GM21515 (cell line): ENCODE measurements around the gene RFC4.
"Not testable (repeated sequence)": the region's sequence is repeated elsewhere in the genome, so short reads cannot be mapped to it uniquely, and the experiment has no call there.

ENCODE experiments used
- ATAC-seq: cut with Tn5 transposase; IDR thresholded peaks from one replicate; pipeline ENCODE4 v1.9.1; 2021; ENCODE audit not compliant: unreplicated experiment

The RFC4 gene

DNA sequence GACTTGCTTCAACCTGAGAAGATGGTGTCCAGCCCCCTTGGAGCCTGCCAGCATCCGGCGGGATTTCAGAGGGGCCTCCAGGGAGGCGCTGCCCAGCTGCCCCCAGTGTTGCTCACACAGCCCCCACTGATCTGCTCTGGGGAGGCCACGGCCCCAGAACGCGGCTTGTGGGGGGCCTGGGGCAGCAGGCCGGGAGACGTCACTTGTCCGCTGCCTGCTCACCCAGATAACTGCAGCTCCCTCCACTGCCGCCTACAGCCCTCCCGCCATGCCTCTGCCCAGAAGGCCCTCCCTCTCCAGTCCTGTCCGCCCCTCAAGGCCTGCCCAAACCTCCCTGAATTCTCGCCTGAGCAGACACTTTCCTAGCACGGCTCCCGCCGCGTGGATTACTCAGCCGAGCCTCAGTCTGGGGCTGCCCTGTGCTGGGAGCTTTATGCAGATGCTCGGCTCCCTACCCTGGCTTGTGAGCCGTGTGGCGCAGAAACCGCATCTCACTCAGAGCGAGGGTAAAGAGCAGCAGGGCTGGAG, 19.1 kb upstream of the RFC4 start:
- no peak for ATAC-seq

DNA sequence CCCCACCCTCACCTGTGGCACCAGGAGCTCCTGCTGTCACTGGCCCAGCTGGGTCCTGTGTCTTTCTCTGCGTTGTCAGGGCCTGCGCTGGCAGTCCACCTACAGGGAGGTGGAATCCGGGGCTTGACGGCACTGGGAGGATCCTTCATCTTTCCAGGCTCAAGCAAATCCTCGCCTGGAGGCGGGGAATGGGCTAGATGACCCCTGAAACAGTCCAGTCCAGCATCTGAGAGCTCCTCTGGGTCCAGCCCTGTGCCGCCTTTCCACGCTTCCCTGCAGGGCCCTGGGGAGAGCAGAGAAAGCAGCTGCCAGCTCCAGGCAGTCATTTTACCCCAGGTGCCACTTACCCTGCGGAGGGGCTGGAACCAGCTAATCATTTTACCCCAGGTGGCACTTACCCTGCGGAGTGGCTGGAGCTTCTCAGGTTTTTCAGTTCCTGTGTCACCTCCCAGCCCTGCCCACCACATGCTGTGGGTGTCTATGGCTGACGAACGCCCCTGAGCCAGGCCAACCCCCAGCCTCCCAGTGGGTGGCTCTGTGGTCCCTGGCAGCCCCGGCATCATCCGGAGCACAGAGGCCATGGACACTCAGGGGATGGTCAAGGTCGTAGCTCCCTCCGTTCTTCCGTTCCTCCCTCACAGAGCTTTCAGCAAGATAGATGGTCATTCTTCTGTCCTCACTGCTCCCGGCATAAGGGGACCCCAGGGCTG, 18.3 kb upstream of the RFC4 start:
- no peak for ATAC-seq

DNA sequence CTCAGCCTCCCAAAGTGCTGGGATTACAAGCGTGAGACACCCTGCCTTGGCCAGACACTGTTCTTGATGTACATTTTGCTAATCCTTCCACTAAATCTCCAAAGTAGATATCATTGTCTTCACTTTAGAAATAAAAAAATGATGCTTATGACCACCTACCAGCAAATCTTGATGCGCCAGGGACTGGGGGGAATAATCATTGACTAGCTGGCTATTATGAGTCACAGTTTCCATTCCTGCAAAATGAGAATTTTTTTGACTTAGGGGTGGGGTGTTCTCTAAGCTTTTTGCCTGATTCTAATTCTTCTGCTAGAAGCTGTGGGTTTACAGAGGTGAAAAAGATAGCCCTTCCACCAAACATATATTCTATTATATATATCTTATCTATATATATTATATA, 17.1 kb upstream of the RFC4 start:
- ATAC-seq, result no peak

DNA sequence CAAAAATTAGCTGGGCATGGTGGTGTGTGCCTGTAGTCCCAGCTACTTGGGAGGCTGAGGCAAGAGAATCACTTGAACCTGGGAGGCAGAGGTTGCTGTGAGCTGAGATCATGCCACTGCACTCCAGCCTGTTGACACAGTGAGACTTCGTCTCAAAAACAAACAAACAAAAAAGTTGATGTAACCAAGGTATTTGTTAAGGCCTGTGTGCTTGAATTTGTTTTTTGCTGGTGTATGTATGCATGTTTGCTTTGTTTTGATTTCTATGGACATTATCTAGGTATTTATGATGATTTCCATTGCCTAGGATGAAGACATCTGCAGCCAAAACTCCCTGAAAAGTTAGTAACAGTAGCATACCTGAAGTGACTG, 16.1 kb upstream of the RFC4 start:
- not testable (repeated sequence) for ATAC-seq

DNA sequence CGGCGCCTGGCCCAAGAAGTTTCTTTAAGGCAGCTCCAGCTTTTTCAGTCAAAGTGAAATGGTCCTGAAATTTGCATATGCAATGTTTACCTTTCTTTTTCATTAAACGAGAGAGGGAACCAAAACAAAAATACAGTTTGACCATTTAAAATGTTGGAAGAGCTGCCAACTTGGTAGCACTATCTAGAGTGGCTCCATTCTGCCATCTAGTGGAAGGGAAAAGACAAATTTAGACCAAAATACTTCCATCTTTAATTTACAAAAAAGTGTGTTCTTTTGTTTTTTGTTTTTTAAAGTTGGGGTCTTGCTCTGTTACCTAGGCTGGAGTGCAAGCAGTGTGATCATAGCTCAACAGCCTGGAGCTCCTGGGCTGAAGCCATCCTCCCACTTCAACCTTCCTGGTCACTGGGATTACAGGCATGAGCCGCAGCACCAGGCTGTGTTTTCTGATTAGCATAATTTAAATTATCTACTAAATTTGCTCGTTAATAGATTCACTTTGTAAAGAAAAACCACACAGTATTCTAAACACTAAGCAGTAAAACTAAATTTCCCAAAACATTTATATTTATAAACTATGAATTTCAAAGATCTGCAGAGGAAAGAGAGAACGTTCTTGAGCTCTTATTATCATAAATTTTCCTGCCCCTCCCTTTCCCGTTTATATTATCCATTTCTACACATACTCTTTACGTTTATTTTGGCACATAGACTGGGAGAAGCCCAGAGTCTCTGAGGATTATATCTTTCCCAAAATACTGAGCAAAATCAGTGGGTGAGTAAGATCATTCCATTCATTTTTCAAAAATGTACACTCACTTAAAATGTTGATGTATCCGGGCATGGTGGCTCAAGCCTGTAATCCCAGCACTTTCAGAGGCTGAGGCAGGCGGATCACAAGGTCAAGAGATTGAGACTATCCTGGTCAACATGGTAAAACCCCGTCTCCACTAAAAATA, 15.4 kb upstream of the RFC4 start:
- no peak for ATAC-seq

DNA sequence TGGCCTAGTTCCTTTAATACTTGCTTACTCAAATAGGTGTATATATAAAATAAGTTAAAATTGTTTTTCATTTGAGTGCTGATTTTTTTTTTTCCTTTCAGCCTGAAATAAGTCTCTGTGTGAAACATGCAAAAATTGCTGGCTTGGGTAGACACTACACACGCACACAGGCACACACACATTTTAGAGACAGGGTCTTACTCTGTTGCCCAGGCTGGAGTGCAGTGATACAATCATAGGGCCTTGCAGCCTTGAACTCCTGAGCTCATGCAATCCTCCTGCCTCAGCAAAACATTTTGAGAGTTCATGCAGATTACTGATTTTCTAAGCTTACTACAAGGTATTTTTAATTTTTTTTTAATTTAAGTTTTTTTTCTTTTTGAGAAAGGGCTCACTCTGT, 12.7 kb upstream of the RFC4 start:
- ATAC-seq, result no peak

DNA sequence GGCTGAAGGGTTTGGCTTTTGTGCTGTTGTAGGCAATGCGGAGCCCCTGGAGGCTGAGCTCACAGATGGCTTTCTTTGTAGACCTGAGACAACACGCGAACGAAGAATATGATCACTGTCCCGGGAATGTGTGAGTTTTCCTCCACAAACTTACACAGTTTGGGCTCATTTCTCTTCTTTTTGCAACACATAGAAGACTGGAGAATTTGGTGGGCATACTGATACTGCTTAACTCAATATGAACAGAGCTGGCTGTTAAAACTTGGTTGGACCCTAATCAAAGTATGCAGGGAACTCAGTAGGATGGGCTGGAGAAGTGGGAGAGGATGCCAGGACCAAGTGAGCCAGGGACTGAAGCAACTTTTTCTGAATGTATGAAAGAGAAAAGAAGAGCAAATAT, 12.2 kb upstream of the RFC4 start:
- ATAC-seq, result no peak

DNA sequence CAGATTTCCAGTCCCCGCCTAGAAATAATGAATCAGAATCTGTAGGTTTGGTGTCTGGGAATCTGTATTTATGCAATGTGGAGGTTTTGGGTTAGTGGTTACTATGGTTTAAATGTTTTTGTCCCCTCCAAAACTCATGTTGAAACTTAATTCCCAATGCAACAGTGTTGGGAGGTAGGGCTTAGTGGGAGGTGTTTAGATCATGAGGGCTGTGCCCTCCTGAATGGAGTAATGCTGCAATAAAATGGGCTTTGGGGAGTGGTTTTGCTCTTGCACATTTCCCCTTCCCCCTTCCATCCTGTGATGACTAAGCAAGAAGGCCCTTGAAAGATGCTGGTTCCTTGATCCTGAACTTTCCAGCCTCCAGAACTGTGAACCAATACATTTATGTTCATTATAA, 9.2 kb upstream of the RFC4 start:
- no peak for ATAC-seq

DNA sequence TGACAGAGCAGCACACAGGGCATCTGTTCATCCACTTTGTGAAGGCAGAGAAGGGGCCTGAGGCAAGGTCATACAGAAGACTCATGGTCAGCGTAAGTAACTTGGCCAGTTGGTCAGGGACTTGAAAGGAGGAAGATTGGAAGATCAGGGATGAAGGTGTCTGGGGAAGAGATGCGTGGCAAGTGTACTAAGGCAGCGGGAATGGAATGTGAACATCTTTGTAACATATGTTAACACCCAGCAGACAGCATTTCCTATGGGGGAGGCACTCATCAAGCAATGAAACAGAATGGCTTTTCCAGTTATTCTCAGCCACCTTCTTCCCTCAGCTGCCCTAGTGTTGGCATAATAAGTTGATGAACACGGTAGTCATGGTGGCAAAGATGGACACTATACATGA, 7.8 kb upstream of the RFC4 start:
- ATAC-seq, result no peak

DNA sequence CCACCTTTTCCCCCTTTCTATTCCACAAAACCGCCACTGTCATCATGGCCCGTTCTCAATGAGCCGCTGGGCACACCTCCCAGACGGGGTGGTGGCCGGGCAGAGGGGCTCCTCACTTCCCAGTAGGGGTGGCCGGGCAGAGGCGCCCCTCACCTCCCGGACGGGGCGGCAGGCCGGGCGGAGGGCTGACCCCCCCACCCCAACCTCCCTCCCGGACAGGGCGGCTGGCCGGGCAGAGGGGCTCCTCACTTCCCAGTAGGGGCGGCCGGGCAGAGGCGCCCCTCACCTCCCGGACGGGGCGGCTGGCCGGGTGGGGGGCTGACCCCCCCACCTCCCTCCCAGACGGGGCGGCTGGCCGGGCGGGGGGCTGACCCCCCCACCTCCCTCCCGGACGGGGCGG, 5.0 kb upstream of the RFC4 start:
- not testable (repeated sequence) for ATAC-seq

DNA sequence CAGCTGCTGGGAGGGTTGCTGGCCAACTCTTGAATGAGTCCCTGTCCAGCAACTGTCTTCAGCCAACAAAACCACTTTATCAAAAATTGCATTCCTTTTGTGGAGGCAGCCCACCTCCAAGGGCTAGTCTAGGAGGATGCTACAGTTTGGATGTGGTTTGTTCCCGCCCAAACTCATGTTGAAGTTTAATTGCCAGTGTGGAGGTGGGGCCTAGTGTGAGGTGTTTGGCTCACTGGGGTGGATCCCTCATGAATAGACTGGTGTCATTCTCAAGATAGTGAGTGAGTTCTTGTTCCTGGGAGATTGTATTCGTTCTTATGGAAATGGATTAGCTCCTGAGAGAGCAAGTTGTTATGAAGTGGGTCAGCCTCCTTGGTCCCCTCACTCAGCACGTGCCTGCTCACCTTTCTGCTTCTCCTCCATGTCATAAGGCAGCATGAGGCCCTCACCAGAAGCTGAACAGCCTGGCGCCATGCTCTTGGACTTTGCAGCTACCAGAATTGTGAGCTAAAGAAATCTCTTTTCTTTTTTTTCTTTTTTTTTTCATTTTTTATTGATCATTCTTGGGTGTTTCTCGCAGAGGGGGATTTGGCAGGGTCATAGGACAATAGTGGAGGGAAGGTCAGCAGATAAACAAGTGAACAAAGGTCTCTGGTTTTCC, 4.2 kb upstream of the RFC4 start:
- ATAC-seq, result no peak

DNA sequence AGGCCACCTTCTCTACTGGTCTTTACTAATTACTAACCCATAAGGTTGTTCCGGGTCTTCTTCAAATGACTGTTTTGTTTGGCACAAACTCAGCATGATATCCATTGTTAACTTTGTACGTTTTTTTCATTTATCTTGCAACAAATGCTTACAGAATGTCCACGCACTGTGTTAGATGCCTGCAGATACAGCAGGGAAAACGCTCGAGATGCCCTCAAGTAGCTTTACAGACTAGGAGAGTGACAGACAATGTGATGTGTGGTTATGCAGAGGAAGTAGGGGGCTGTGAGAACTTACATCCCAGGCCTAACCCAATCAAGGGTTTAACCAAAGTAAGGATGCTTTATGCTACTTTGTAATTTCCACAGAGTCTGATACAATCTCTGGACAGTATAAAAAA, 949 bp upstream of the RFC4 start:
- ATAC-seq, result no peak

DNA sequence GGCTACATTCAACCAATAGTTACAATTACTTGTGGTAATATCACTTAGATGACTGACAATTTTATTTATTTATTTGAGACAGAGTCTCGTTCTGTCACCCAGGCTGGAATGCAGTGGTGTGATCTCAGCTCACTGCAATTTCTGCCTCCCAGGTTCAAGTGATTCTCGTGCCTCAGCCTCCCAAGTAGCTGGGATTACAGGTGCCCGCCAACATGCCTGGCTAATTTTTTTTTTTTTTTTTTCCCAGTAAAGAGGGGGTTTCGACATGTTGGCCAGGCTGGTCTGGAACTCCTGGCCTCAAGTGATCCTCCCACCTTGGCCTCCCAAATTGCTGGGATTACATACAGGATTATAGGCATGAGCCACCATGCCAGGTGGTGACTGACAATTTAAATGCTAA, 2.8 kb downstream of the RFC4 start:
- ATAC-seq, result not testable (repeated sequence)

DNA sequence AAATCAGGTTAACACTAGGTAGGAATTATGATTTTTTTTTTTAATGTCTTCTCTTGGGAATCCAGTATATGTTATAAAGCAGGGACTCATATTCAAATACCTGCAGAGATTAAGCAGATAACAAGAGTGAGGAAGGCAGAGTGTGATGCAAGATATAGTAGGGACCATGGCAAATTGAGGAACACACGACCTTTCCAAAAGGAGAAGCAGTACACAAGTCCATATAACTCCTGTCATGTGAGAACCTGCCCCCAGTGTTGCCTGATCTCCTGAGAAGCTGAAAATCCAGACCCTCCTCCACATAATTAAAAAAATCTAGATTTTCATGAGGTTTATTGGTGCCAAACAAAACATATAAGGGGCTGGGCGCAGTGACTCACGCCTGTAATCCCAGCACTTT, 3.6 kb downstream of the RFC4 start:
- ATAC-seq, result no peak

DNA sequence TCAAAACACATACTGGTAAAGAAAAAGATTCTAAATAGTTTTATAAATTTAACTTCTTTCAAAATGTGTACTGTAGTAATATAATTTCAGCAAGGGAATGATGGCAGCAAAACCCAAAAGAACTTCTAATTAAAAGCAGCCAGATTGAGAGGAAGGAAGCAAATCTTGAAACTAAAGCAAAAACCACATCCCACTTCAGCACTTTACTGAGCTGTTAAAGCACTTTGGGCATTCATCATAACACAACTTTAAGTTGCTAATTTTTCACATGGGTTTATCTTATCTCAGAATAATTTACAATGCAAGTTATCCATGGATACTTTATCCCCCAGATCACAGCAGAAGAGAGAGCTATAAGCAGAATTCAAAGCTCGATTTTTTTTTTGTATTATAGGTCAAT, 6.0 kb downstream of the RFC4 start:
- ATAC-seq, result no peak

DNA sequence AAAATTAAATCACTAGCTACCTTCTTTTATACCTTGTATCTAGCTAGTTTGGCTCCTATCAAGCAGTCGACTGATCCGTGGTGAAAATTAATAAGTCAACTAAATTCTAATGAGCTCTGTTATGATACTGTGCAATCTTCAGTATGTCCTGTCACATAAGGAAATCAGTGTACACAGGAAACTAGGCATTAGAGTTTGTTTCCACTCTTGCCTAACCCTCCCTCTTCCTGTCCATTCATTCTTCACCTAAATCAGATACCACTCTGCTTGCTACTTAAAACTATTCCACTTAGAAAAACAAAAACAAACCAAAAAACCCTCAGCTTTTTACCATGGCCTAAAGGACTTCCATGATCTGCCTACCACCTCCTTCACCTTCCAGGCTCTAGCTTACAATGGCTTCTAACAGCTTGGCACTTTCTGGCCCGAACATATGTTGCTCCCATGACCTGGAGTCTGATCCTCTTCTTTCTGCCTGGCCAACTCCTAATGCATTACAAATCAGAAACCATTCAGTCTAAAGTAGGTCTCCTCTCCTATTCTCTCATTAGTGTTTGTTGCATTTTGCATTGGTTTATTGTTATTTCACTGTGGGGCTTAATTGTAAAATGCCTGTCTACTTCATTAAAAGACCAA, 7.9 kb downstream of the RFC4 start:
- ATAC-seq, result no peak

DNA sequence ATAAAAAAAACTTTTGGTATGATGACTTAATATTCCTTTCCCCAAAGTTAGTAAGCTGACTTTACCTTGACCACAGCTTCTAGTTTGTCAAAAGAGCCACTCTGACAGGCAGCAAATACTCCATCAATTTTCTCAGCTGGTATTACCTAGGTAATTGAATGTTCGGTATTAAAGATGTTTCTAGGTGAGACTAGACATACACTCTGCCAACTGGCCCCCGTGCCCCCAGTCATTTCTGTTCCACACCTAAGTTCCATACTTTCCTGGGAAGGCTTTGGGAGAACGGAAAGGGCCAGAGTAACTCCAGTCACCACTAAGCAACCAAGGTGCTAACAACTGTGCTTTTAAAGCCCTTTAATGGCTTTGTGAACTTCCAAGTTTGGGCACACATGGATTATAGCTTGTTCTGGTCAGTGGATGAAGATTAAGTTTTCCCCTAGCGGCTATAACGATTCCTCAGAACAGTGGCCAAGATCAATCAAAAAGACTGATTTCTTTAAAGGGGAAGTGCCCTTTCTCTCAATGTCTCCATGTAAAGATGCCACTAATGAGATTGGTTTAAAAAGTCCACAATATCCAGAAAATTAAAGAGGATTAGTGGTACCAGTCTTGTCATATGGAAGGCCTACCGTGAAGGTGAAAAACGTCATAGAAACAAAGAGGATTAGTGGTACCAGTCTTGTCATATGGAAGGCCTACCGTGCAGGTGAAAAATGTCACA, 15.9 kb downstream of the RFC4 start:
- no peak for ATAC-seq

DNA sequence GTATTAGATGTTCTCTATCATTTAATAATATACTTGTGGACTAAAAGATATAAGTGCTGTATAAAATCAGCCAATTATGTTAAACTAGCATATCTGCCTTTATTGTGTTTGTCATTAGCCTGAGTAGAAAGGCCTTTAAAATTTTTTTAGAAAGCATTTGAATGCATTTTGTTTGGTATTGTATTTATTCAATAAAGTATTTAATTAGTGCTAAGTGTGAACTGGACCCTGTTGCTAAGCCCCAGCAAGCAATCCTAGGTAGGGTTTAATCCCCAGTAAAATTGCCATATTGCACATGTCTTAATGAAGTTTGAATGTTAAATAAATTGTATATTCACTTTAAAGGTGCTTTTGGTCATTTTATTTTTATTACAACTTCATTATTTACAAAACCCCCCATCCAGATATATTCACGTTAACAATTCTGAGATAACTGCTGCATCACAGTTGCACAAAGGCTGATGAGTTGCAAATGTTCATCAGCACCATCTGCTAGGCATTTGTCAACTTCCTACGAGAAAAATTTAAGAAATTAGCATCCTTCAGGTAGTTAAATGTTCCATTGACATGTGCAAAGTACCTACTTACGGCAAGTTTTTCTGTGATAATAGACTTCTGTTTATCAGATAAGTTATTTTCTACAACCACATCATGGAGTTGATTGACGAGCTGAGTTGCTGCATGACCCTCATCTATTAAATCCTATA, 16.6 kb downstream of the RFC4 start:
- ATAC-seq, result no peak

DNA sequence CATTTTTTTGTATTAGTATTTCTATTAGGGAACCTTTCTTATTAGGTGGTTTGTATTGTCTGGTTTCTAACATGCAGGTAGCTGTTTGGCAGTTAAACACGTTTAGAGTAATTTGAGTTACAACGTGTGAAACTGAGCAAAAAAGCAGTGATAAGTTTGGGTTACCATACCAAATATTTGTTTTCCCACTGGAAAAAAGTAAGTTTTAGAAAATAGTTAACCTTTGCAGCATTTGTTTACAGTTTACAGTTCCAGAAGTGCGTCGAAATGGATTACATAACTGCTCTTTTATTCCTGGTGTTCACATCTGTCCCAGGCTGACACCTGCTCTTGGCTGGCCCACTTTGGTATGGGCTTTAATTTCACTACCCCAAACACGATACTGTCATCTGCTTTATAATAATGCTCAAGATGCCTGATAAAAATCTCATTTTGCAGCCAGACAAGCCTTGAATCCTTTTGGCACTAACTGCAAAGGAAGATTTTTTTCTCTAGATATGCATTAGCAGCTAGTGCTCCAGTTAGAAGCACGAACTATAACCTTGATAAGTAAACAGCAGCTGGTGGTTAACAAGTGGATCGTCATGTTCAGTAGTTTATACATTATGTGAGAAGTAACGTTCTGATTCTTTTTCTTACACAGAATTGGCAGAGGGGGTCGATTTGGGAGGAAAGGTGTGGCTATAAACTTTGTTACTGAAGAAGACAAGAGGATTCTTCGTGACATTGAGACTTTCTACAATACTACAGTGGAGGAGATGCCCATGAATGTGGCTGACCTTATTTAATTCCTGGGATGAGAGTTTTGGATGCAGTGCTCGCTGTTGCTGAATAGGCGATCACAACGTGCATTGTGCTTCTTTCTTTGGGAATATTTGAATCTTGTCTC, 17.6 kb downstream of the RFC4 start:
- ATAC-seq, result no peak
